ENCODE results near the gene DAPK1.

Gene DAPK1

GRCh38 chr9:87497604-87498045 is at the start of gene DAPK1:
DAPK1 (plus strand) TSS chr9:87497867; CDS start chr9:87499078, 1,211 bp downstream.
- DNase-seq: peak; percentile 60

GRCh38 chr9:87451149-87451548 is 46.5 kb upstream of the DAPK1 start:
- no peak for DNase-seq

- no peak for DNase-seq
These were observed 42.3 kb upstream of the DAPK1 start for GRCh38 chr9:87455407-87455806.

DNA sequence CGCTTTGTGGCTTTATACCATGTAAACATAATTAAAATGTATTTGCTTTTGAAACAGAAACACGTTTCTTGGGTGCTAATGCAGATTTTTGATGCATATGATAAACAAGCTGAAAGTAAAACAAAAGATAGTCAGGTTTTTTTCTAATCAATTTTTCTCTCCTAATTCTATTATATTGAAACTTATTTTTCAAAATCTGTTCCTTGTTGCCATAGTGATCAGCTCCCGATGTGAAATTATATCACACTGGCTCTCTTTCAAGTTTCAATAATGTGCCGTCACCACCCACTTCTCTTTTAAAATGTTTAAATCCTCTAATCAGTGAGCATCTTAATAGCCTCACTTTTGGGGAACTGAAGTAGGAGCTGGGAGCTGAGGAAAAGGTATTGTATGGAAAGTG is 36.4 kb upstream of the DAPK1 start:
- DNase-seq: no peak

DNA sequence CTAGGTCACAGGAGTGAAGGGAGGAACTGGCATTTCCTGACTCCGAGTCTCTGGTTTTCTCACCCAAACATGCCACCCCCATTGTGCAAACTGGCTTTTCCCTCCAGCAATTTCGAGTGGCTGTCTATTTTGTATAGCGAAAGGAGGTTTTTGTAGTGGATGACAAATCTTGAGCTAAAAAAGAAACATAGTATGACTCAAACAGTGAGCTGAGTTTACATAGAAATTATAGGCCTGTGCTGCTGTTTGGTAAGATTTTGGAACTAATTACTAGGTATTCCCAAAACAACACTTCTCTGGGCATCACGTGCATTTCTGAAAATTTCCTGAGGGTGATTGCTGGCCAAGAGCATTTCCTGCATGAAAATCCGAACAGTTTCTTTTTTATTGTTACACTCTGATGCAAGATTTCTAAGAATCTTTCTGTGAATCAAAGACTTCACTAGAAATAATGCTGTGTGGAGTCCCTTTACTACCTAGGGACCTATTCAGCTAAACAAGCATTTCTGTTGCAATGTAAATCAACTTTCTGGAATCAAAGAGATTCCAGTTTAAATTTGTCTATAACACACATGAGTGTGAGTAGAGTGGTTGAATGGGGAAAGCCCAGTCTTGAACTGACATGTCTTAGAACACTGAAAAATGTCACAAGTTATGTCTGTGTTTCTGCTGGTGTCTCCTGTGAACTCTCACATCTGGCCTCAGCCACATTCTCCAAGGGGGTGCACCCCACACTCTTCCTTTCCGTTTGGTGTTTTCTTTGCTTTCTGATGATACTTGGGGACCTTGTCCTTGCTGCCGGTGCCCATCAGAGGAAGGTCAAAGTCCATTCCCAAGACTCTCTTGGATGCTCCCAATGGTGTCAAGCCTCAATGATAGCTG is 33.3 kb upstream of the DAPK1 start:
- no peak for DNase-seq

GRCh38 chr9:87464992-87465378 is 32.7 kb upstream of the DAPK1 start:
- DNase-seq: no peak

- no peak for DNase-seq
These were observed 31.9 kb upstream of the DAPK1 start for GRCh38 chr9:87465816-87466215.

GRCh38 chr9:87467187-87467586 is 30.5 kb upstream of the DAPK1 start:
- DNase-seq: no peak

DNA sequence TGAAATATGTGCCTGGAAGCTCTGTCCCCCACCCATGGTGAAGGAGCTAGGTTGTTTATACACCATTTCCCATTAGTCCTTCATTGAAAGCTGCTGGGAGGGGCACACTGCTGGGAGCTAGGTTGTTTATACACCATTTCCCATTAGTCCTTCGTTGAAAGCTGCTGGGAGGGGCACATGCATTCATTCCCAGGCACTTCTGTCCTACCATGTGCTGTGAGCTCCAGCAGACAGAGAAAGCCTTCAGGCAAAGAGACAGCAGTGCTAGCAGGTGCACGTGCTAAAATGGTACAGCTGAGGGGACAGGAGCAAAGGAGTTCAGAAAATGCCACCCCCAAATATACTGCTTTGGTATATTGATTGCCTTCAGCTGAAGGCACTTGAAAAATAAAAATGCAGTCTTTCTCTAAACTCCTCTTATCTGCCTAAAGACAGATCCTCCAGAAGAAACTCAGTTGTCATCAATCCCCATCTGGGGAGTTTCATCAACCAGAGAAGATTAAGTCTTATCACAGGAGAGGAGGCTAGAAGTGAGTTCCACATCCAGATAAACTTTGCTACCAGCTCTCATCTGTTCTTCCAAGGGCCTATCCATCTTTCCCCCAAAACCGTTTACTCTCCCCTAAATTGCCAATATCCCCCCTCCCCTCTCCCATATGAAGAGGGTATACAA is 27.7 kb upstream of the DAPK1 start:
- no peak for DNase-seq

- no peak for DNase-seq
These were observed 25.9 kb upstream of the DAPK1 start for GRCh38 chr9:87471746-87472145.

DNA sequence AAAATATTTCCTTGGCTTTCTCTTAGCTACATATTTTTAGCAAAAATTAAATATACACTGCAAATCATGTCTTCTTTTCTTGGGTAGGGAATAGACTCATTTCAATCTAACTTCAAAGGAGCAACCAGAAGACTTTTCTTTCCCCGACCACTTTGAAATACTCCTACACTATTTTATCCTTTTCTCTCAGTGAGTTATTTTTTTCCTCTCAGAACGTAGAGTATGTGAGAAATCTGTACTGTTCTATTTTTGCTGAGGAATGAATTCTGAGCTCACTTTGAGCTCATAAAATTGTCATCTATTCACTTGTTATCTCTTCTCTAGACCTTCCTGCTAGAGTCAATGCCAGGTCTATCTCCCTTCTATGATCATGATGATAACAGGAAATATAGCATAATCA is 22.2 kb upstream of the DAPK1 start:
- DNase-seq: no peak

DNA sequence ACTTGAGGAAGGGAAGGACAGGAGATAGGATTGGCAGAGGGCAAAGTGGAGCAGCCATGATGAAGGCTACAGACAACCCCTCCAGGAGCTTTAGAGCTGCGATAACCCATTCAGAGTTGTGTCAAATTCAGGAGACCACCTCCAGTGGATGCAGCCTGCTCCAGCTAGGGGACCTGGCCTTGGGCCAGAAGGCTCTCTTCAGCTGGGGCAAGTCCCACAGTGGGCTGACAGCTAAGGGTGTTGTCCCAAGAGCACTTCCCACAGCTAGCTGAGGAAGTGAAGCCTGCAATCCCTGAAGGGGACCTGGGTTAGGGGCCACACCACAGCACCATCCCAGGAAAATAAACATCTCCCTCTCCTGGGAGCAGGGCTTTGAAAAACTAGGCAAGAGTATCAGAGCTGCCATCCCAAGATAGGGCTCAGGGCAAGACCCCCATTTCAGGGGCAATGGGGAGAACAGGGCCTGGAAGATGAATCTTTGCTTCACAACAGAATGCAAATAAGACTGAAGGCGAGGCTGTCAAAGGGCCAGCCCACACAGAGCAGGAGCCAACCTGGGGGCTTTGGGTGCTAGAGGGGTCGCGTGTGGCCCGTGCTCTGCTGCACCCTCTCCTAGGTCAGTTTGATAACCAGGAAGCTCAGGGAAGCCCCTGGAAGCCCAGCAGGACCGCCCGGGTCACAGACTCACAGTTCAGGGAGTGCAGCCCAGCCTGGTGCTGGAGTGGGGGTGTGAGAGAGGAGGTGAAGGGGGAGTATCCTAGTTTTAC is 19.3 kb upstream of the DAPK1 start:
- DNase-seq: no peak

DNA sequence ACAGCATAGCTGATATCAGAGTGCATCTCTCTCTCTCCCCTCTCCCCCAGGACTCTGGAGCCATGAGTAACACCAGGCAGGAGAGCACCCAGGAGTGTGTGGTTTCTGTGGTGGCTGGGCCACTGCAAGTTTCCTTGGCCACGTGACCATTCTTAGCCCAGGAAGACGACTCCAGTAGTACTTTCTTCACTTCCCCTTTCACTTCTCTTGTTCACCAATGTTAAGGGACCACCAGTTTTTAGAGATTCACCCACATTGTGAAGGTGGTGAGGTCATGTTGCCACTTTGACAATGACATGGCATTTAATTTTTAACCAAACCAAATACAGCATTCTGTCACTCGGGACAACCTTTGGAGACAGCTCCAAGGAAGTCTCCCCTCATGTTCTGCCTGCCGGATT is 17.9 kb upstream of the DAPK1 start:
- no peak for DNase-seq

DNA sequence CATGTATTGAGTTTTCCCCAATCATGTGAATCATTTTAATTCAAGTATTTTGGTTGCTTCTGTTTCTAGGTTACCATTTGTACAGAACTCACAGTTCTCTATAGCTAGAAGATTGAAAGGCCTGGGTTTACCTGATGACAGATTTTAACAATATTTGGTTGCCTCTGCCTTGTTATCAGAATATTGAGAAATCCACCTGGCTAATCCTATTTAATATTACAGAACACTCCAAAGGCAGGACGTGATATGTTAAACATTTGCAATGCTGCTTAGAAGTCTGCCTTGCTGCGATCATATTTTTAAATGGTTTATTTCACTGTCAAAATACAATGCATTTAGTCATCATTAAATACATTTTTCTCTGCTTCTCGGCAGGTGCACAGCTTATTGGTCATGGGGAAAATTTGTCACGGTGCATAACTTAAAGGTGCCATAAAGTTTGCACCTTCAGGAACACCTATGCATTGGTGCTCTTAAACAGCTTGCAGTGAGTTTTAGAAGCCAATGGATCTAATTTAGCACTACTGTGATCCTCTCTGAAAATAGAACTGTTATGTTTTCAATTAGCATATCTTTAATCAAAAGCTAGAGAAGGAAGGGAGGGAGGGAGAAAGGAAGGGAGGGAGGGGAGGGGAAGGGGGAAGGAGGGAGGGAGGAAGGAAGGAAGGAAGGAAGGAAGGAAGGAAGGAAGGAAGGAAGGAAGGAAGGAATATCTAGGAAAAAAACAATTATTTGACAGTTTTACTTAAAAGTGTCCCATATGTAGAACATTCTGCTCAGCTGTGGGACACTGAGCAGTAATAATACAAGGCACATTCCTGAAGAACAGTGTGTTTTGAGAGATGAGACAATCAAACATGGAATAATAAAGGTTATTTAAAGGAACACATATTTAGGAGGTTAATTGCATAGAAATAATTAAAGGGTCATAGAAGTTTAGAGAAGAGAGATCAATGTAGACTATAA is 15.5 kb upstream of the DAPK1 start:
- no peak for DNase-seq

GRCh38 chr9:87490225-87490624 is 7.4 kb upstream of the DAPK1 start:
- no peak for DNase-seq

DNA sequence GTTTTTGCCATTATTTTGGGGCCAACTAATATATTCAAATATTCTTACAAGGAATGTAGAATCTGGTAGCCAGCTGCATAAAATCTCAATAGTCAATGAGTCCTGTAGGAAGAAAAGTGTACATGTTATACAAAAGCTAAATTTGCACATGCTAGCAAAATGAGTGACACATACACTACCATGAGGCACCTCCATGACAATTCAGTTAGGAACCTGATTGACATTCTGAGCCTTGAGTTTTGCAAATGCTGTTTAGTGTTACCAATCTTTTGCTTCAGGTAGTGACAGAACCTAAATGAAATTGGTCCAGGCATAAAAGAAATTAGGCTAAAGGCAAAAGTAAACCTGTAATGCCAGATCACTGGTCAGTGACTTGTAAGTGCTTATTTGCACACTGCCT is 6.8 kb upstream of the DAPK1 start:
- no peak for DNase-seq

DNA sequence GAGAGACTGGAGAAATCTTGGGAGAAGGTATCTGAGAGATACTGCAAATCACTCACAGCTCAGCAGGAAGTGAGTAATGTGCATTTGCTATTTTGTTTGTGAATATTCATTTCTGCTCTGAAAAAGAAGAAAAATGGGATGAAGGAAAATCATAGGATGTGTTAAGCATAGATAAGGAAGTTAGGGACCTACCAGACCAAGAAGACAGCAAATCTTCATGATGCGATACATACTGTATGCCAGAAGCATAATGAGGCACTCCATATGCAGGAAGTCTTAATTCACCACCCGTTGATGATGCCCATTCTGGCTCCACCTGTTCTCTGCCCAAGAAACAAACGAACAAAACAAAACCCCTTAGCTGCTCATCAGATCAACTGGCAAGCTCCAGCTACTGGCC is 6.1 kb upstream of the DAPK1 start:
- DNase-seq: no peak

DNA sequence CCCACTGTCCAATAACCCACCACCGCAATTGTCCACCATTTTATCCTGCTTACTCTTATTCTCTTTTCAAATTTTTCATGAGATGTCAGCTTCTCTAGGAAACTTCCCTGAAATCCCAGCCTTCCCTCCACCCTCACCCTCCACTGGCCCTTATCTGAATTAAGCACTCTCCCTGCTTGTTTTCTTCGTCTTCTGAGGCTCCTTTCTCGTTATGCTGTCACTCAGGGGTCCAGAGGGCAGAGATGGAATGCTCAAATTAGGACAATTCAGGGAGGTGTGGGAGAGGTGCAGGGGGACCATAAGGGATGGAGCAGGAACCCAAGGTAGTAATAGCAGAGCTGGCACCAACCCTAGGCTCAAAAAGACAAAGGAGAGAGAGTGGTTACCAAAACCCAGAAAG is 5.0 kb upstream of the DAPK1 start:
- DNase-seq: no peak

- peak; percentile 82 for DNase-seq
These were observed 2.6 kb upstream of the DAPK1 start for GRCh38 chr9:87494970-87495471.

- DNase-seq: peak; percentile 40
These were observed 525 bp upstream of the DAPK1 start for GRCh38 chr9:87497080-87497603.

GRCh38 chr9:87498046-87498810 is 561 bp downstream of the DAPK1 start:
- DNase-seq: peak; percentile 42
